GM19025 (cell line): ENCODE data around the gene NDE1.
"Not testable (repeated sequence)": the region's sequence is repeated elsewhere in the genome, so short reads cannot be mapped to it uniquely, and the experiment has no call there.

Experiments used
- ATAC-seq: cut with Tn5 transposase; IDR thresholded peaks from one replicate; pipeline ENCODE4 v1.9.1; 2021; ENCODE audit warnings: mild to moderate bottlenecking, low read depth, moderate library complexity; ENCODE audit not compliant: unreplicated experiment

Gene NDE1, protein sequence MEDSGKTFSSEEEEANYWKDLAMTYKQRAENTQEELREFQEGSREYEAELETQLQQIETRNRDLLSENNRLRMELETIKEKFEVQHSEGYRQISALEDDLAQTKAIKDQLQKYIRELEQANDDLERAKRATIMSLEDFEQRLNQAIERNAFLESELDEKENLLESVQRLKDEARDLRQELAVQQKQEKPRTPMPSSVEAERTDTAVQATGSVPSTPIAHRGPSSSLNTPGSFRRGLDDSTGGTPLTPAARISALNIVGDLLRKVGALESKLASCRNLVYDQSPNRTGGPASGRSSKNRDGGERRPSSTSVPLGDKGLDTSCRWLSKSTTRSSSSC

DNA sequence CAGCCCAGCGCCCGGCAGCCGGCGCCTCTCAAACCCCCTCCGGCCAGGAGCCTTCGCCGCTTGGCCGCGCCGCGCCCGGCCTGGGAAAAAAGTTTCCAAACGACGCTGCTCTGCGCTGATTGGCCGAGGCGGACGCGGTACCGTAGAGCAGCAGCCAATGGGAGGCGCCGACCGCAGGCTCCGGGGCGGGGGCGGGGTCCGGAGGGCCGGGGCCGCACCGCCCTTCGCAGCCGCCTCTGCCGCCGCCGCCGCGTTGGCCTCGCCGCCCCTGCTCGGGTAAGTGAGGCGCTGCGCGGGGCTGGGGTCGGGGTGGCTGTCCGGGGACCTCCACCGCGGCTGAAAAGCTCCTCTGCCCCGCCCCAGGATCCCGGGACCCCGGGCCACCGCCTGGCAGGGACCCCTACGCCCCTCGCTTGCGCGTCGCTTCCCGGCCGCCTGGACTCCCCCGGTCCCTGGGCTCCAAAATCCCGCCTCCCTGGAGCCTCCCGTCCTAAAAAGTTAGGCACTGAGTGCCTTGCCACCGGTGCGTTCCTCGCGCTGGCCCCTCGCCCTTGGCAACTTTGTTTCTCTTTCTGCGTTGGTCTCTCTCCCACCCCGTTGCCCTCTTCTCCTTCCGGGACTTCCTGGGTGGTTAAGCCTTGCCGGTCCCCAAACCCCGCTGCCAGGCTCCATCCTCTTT is at the start of gene NDE1:
NDE1 (plus strand) TSS at position 227 of the 679 bp plus-strand sequence. CDS start 14,534 bp downstream, outside the sequence.
- peak; percentile 84 for ATAC-seq

DNA sequence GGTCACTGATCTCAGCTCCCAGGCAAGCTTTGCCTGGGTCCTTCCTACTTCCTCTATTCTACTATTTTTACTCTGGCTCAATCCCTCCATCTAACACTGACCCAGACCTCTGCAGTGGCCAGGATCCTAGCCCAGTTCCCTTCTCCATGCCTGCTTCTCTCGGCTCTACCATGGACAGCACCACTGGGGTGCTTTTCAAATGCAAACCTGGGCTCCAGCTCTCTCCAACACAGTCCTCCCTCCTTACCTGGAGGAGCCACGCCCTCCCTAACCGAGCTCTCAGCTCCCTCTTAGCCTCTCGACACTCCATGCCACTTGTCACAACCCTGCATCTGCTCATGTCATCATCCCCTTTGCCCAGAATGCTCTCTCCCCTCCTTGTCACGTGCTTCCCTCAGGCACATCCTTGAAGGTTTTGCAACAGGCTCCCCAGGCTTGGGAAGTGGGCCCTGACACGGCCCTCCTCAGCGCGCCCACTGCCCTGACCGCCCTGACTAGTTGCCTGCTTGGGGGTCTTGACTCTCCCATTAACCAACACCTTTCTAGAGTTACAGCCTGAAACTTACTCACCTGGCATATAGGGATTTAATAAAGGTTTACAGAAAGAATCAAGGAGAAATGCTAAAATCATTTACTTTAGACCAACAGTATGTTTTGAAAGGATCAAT is 48.7 kb upstream of the NDE1 start:
- no peak for ATAC-seq

DNA sequence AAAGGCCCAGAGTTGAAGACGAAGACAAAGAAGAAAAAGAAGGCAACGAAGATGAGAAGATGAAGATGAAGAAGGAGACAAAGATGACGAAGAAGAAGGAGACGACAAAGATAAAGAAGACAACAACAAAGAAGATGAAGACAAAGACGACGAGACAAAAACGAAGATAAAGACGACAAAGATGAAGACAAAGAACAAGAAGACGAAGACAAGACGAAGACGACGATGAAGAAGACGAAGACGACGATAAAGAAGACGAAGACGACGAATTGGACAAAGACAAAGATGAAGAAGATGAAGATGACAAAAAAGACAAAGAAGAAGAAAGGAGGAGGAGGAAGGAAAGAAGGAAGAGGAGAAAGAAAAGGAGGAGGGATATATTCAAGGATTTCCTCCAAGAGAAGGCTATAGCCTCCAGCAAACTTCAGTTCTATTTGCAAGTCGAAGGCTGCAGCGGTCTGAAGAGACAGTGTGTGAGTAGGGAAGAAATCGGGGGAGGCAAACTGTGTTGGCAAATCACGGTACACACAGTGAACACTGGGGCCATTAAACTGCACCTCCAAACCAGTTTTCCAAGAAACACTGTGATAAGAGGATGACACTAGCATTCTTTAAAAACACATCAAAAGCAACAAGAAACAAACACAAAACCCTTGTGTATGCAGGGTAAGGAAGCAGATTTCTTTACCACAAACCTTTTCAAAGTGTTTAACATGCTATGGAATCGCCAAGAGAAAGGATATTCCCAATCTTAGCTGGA is 47.6 kb upstream of the NDE1 start:
- no peak for ATAC-seq

DNA sequence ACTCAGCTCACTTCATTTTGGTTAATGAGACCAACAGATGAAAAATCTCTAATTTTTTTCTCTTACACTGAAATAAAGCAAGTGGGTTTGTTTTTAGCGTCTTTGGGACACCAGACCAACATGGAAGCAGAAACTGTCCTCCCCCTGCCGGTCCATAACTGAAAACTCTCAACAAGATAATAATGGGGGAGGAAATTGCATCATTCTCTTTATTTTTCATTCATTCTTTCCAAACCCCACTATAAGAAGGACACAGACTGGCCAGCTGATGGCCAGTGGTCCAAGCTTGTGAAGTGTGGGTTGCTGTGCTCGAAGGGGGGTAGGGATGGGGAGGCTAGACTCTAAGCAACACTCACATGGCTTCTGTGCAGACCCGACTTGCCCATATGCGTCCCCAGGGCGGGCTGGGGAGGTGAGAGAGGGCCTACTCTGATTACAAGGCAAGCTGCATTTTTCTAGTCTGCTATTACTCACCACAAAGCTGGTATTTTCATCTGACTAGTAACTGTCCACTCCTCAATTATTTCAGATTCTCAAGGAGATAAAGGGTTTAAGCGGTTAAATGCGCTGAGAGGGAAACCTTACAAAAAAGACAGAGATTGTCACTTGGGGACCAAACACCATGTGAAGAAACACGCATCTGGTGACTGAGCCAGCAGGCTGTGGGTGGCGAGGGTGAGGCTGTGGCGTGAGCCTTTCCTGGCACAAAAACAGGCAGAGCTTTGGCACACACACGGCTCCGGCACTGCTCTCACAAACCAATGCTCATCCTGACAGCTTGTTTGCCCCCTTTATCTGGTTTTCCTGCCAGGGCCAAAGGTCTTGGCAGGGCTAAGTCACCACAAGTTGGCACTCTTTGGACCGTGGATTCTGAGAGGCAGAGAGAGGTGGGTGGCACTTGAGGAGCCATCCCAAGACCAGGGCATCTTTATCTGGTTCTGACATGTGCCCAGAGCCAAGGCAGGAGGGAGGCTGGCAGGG is 45.3 kb upstream of the NDE1 start:
- ATAC-seq = no peak

DNA sequence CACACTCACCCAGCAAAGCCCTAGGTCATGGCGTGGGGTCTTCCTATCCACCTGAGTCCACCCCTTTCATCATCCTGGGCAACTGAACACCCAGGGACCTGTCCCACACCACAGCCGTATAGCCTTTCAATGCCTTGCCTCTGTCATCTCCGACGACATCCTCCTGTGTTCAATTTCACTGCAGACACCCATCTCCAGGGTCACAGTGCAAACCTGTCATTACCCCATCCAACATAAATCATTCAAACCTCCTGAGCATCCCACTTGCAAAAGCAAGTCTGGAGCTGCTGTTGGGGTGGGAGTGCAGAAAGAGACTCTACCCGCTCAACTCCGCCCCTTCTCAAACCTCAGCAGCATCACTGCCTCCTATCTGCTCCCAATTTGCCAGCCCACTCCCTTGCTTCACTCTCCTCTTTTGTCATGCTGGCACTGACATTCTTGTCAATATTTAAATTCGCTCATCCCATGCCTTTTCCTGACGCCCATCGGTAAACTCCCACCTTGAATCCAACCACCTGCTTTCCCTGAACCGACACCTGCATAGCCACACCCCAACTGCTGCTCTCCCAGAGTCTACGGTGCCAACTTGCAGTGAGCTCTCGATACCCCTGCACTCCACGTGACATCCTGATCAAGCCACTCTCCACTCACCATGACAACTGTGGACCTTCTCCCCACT is 44.1 kb upstream of the NDE1 start:
- no peak for ATAC-seq

DNA sequence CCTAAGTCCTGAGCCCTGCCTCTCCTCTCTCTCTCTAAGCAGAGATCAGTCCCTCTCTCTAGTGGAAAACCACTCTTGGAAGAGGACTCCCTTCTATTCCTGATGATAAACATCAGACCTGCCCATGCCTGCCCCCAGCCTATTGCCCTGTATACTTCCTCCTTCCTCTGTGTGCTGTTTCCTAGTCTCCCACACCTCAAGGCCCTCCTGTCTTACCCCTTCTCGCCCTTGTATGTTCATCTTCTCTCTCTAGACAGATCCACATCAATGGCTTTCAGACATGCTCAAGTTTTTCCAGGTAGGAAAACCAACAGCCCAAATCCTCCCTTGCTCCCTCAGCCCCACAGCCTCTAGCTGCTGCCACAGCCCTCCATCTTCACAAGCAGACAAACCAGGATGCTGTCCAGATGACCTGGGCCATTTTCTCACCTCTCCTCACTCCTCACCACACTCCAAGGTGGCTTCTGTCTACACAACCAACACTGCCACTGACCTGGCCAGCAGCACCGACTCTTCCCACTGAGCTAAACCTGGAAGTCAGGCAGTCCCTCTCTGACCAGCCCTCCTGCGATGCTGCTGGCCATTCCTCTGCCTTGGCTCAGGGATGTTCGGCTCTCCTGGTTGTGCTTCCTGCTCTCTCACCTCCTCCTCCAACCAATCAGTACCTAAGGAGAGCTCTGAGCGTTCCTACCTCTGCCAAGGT is 43.4 kb upstream of the NDE1 start:
- ATAC-seq = no peak

DNA sequence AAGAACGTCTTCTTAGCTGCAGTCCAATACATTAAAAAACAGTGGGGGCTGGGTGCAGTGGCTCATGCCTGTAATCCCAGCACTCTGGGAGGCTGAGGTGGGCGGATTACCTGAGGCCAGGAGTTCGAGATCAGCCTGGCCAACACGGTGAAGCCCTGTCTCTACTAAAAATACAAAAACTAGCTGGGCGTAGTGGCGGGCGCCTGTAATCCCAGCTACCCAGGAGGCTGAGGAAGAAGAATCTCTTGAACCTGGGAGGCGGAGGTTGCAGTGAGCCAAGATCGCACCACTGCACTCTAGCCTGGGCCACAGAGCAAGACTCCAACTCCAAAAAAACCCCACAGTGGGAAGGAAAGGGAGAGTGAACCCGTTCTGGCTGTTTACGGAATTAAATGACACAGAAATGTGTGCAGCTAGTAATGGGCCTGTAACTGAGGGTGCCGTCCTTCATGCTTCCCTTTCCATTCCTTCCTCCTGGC is 42.8 kb upstream of the NDE1 start:
- not testable (repeated sequence) for ATAC-seq

DNA sequence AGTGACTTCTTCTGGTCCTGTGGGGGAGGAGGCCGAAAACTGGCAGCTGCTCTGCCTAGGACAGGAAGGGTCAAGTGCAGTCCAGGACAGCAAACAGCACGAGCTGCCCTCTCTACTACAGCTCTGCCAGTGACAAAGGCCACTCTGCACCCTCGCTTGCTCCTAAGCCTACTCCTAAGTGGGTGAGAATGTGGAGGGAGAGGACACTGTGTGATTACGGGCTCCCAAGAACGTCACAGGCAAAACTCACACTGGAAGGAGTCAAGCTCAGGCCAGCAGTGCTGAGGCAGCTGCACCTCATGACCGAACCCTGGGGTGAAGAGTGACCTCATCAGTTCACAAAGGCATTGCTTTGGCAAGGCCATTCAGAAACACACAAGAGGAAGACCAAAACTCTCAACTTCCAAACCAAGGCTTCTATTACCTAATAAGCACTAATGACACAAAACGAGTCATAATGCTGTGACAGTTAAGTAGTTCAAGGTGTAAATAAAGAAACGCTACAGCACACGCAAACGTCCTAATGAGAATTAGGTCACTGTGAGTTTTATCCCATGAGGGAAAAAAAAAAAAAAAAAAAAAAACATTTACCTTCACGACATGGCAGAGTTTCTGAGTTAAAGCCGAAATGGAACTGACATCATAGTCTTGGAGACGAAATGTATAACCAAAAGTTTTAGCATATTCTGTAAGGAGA is 42.2 kb upstream of the NDE1 start:
- no peak for ATAC-seq

DNA sequence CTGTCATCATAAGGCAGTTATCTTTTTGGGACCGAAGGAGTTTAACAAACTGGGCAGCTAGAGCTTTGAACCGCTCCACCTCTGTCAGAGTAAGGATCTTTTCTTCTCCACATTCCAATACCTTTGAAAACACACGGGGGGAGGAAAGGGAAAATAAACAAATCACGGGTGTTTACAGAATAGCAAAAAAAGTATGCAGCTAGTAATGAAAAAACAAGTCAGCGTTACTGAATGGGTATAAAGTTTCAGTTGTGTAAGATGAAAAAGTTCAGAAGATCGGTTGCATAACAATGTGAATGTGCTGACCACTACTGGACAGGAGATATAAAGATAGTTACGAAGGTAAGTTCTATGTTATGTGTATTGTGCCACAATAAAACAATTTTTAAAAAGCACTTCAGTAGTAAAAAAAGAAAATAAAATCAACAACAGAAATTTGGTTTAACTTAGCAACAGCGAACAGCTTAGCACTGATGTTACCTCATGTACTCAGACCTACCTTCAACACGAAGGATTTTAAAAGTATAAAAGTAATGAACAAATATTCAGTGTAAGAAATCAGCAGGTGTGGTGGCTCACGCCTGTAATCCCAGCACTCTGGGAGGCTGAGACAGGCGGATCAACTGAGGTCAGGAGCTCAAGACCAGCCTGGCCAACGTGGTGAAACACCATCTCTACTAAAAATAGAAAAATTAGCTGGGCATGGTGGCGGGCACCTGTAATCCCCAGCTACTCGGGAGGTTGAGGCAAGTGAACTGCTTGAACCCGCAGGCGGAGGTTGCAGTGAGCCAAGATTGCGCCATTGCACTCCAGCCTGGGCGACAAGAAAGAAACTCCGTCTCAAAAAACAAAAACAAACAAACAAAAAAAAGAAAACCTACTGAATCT is 41.4 kb upstream of the NDE1 start:
- no peak for ATAC-seq

DNA sequence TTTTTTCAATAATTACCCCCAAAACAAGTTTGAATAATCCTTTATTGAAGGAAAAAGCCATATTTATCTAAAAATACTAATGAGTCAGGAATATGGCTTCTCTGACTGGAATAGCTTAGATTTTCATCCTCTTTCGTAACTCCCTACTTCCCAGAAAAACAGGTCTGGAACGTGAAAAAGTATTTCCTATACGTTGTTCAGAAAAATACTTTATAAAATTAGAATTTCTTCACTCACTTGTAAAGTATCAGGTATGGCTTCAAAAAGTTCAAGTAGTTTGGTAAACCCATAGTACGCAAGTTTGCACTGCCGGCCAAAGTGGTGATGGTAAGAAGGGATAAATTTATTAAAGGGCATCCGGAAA is 40.8 kb upstream of the NDE1 start:
- ATAC-seq = no peak

DNA sequence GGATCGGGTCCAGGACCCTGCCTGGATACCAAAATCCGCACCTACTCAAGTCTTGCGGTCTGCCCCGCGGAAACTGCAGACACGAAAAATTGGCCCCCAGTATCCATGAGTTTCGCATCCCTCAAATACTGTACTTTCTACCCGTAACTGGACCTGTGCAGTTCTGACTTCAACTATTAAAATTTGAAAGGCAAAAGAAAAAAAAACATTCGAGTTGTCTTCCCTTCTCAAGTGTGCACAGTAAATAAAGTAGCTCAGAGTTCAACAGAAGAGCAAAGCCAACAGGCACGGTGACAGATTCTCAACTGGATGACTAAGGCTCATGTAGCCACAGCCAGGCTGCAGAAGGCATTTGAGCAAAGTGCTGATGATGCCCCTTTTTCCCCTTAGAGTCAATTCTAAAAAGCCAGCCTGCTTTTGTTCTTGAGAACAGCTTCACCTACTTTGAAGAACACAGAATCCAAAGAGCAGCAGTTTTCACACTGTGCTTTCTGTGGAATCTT is 39.6 kb upstream of the NDE1 start:
- ATAC-seq = no peak

DNA sequence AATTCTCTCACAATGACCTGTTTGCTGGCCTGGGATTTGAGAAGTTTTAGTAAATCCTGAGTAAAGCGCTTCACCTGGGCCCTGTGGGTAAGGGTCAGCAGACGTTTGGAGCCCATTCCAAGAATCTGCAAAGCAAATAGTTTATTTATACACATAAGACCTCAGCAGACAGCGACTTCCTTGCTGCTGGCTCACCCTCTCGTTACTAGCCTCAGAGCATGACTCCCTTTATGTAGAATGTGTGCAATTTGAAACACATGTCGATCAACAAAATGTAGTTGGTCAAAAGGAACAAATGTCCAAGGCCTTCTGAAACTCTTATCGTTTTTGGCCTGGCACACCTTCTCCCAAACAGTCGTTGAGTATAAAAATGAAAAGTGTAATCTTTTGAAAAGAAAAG is 38.4 kb upstream of the NDE1 start:
- ATAC-seq = no peak

DNA sequence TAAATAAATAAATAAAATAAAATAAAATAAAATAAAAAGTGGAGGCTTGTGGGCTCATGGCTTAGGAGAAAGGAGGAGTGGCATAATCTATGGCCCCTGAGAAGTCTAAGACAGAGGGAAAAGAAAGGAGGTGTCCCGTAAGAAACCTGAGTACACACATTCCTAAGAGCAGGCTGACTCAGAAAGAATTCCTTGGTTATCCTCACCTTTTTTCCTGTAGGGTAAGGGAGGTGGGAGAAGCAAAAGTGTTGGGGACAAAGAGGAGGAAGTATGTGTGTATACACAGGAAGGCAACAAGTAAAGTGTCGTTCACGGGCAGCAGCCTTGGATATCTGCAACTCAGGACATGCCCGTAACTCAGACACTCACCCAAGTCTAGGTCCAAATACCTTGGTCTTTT is 36.4 kb upstream of the NDE1 start:
- ATAC-seq = no peak

DNA sequence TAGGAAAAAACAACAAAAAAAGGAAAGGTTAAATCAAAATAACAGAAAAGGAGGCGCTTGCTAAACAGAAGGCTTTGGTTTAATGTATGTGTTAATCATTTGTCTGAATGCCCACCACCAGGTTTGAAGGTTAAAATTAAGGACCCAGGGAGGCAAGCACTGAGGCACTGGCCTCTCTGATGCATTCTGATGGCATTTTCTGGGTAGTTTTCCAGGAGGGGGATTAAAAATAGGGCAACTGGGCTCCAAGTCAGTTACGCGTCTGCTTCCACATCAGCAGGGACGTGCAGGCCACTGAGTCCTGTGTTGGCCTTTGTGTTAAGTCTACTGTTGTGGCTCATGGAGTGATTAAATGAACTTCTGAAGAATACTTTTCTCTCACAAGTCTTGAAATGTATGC is 34.0 kb upstream of the NDE1 start:
- no peak for ATAC-seq

DNA sequence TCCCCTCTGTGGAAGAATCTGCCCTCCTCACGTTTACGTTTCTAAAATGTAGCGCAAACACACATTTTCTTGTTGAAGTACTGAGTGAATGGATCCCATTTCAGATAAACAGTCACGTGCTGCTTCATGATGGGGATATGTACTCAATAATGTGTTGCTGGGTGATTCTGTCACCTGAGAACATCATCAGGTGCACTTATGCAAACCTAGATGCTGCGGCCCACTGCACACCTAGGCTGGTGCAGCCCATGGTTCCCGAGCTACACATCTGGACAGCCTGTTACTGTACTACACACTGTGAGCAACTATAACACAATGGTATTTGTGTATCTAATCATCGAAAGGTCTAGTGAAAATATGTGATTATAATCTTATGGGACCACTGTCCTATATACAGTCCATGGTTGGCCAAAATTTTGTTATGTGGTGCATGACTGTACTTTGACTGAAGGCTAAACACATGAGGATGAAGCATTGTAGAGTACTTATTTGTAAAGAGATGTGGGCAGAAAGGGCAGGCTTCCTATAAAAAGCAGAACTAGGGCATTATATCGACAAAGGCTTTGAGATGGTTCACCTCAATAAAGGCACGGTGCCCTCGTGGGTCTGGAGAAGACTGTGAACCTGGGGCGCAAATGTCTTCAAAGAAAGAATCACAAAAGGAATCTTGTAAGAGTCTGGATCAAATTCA is 33.4 kb upstream of the NDE1 start:
- no peak for ATAC-seq

DNA sequence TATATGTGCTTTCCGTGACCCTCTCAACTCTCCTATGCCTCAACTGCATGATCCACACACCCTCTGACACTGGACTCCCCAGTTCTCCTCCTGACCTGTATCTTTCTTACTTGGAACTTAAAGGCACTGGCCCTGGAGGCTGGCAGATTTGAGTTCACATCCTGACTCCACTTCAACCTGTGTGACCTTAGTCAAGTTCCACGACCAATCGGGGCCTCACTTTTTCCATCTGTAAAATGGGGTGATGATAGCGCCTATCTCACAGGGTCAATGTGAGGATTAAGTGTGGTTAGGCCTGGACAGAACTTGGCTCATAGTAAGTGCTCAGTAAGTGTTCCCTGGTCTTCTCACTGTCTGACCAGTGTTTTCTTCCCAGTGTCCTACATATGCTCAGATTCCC is 32.1 kb upstream of the NDE1 start:
- no peak for ATAC-seq
